WTC11 (cell line): ENCODE results near the gene KSR1. TPM values are rescaled to one million over a fixed set of nuclear protein-coding genes. Genes with fewer than 3 reads are reported as not detected.

Experiments
- ATAC-seq: fragments of 200-7000 bp; cut with Tn5 transposase; 2 replicates; pipeline ENCODE4 v1.10.0; 2021; ENCODE audit warnings: mild to moderate bottlenecking, moderate library complexity
- CTCF ChIA-PET: fragments of 300-600 bp; sonication (Branson Sonifier 250); formaldehyde crosslinking; loops from one replicate; lab custom pipeline; 2021; ENCODE audit warnings: antibody characterized with exemption; lab: Charles Lee
- POLR2A ChIA-PET: fragments of 350-600 bp; sonication (Branson Sonifier 250); formaldehyde crosslinking; loops from one replicate; lab custom pipeline; 2021; ENCODE audit warnings: antibody characterized with exemption; lab: Charles Lee
- DNase-seq: peaks from one replicate; pipeline ENCODE4 v3.0.0; 2021; ENCODE audit warnings: low spot score
- H3K27ac Mint-ChIP-seq: 2 replicates; pipeline ENCODE4 v1.8.0; 2021; ENCODE audit warnings: mixed read lengths
- H3K27me3 Mint-ChIP-seq: 2 replicates; pipeline ENCODE4 v1.8.0; 2021; ENCODE audit warnings: low read depth, mild to moderate bottlenecking, moderate library complexity, mixed read lengths
- H3K36me3 Mint-ChIP-seq: 2 replicates; pipeline ENCODE4 v1.8.0; 2021; ENCODE audit warnings: mixed read lengths
- H3K4me1 Mint-ChIP-seq: 2 replicates; pipeline ENCODE4 v1.8.0; 2022; ENCODE audit warnings: mixed read lengths
- H3K4me3 Mint-ChIP-seq: 2 replicates; pipeline ENCODE4 v1.8.0; 2021; ENCODE audit warnings: mild to moderate bottlenecking, moderate library complexity, mixed read lengths
- H3K9me3 Mint-ChIP-seq: 2 replicates; pipeline ENCODE4 v1.8.0; 2021; ENCODE audit warnings: mixed read lengths
- ARID4B ChIP-seq: sonication (generic); formaldehyde crosslinking; IDR thresholded peaks from 2 replicates; pipeline ENCODE4 v1.8.0; 2023; ENCODE audit warnings: missing genetic modification reagents, mild to moderate bottlenecking, borderline replicate concordance
- FOXK1 ChIP-seq: sonication (generic); formaldehyde crosslinking; IDR thresholded peaks from 2 replicates; pipeline ENCODE4 v1.8.0; 2022; ENCODE audit warnings: mild to moderate bottlenecking, moderate library complexity, missing genetic modification reagents
- GABPB1 ChIP-seq: sonication (generic); formaldehyde crosslinking; IDR thresholded peaks from 2 replicates; pipeline ENCODE4 v1.8.1; 2023; ENCODE audit warnings: mild to moderate bottlenecking, missing genetic modification reagents
- JAZF1 ChIP-seq: fragments of 250-450 bp; sonication (Bioruptor Pico); IDR thresholded peaks from 2 replicates; pipeline ENCODE4 v1.9.0; 2021; ENCODE audit warnings: moderate library complexity, mild to moderate bottlenecking, inconsistent platforms
- PRDM15 ChIP-seq: sonication (generic); formaldehyde crosslinking; IDR thresholded peaks from 2 replicates; pipeline ENCODE4 v1.8.0; 2022; ENCODE audit warnings: missing genetic modification reagents
- PREB ChIP-seq: sonication (generic); formaldehyde crosslinking; IDR thresholded peaks from 2 replicates; pipeline ENCODE4 v1.8.1; 2022; ENCODE audit warnings: mild to moderate bottlenecking, missing genetic modification reagents, moderate library complexity, borderline replicate concordance
- TEAD4 ChIP-seq: sonication (generic); formaldehyde crosslinking; IDR thresholded peaks from 2 replicates; pipeline ENCODE4 v1.8.0; 2022; ENCODE audit warnings: mild to moderate bottlenecking, missing genetic modification reagents
- USF2 ChIP-seq: sonication (generic); formaldehyde crosslinking; IDR thresholded peaks from 2 replicates; pipeline ENCODE4 v1.8.1; 2023; ENCODE audit warnings: mild to moderate bottlenecking, missing genetic modification reagents, moderate library complexity
- ZNF121 ChIP-seq: sonication (generic); formaldehyde crosslinking; IDR thresholded peaks from 2 replicates; pipeline ENCODE4 v1.8.0; 2023; ENCODE audit warnings: missing genetic modification reagents
- ZNF232 ChIP-seq: sonication (generic); formaldehyde crosslinking; IDR thresholded peaks from 2 replicates; pipeline ENCODE4 v1.8.0; 2022; ENCODE audit warnings: mild to moderate bottlenecking, missing genetic modification reagents
- total RNA-seq: library from RNA; stranded (reverse); gene quantifications from 3 replicates; pipeline ENCODE4 v1.2.3, GENCODE V29; 2021
- TF ChIP-seq, protein P1 (sequence below): sonication (generic); formaldehyde crosslinking; IDR thresholded peaks from 2 replicates; pipeline ENCODE4 v1.8.1; 2022; ENCODE audit warnings: missing genetic modification reagents, borderline replicate concordance
- TF ChIP-seq, protein P2 (sequence below): sonication (generic); formaldehyde crosslinking; IDR thresholded peaks from 2 replicates; pipeline ENCODE4 v1.8.0; 2022; ENCODE audit warnings: mild to moderate bottlenecking, missing genetic modification reagents

Gene KSR1
- total RNA-seq, 1 experiment from 2014 or later: 45.5 TPM

GRCh38 chr17:27428781-27429505 is 27.3 kb upstream of the KSR1 start:
- ATAC-seq: no peak
- no peak for TF ChIP-seq ARID4B
- TF ChIP-seq ZNF232 (CRISPR knock-in tag): no peak
- TF ChIP-seq USF2 (CRISPR knock-in tag): no peak
- no peak for TF ChIP-seq ZNF121 (CRISPR knock-in tag)
- TF ChIP-seq PREB (CRISPR knock-in tag): no peak
- TF ChIP-seq PRDM15 (CRISPR knock-in tag): no peak
- TF ChIP-seq GABPB1: no peak
- TF ChIP-seq, protein P1, sequence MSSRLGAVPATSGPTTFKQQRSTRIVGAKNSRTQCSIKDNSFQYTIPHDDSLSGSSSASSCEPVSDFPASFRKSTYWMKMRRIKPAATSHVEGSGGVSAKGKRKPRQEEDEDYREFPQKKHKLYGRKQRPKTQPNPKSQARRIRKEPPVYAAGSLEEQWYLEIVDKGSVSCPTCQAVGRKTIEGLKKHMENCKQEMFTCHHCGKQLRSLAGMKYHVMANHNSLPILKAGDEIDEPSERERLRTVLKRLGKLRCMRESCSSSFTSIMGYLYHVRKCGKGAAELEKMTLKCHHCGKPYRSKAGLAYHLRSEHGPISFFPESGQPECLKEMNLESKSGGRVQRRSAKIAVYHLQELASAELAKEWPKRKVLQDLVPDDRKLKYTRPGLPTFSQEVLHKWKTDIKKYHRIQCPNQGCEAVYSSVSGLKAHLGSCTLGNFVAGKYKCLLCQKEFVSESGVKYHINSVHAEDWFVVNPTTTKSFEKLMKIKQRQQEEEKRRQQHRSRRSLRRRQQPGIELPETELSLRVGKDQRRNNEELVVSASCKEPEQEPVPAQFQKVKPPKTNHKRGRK (CRISPR knock-in tag): no peak
- TF ChIP-seq, protein P2, sequence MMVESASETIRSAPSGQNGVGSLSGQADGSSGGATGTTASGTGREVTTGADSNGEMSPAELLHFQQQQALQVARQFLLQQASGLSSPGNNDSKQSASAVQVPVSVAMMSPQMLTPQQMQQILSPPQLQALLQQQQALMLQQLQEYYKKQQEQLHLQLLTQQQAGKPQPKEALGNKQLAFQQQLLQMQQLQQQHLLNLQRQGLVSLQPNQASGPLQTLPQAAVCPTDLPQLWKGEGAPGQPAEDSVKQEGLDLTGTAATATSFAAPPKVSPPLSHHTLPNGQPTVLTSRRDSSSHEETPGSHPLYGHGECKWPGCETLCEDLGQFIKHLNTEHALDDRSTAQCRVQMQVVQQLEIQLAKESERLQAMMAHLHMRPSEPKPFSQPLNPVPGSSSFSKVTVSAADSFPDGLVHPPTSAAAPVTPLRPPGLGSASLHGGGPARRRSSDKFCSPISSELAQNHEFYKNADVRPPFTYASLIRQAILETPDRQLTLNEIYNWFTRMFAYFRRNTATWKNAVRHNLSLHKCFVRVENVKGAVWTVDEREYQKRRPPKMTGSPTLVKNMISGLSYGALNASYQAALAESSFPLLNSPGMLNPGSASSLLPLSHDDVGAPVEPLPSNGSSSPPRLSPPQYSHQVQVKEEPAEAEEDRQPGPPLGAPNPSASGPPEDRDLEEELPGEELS: no peak
- no peak for TF ChIP-seq FOXK1 (CRISPR knock-in tag)
- no peak for TF ChIP-seq TEAD4 (CRISPR knock-in tag)
- TF ChIP-seq JAZF1: no peak
- TF ChIP-seq, all 79 proteins: peak for 0
- no peak for DNase-seq
- CTCF ChIA-PET: no interaction called here
- POLR2A ChIA-PET: no interaction called here
- H3K27me3 Mint-ChIP-seq: no peaks in the 10 kb centered on the region
- H3K36me3 Mint-ChIP-seq: no peaks in the 10 kb centered on the region
- no peak overlapping the region for H3K4me3 Mint-ChIP-seq
- peaks cover 5% of the 10 kb centered on the region for H3K9me3 Mint-ChIP-seq
- H3K27ac Mint-ChIP-seq: no peak overlapping the region
- no peaks in the 10 kb centered on the region for H3K4me1 Mint-ChIP-seq
